ENCODE data around the gene KIAA2012. TPM values are rescaled to one million over a fixed set of nuclear protein-coding genes. Genes with fewer than 3 reads are reported as not detected.

The KIAA2012 gene
- total RNA-seq, 1 donor = not detected

DNA sequence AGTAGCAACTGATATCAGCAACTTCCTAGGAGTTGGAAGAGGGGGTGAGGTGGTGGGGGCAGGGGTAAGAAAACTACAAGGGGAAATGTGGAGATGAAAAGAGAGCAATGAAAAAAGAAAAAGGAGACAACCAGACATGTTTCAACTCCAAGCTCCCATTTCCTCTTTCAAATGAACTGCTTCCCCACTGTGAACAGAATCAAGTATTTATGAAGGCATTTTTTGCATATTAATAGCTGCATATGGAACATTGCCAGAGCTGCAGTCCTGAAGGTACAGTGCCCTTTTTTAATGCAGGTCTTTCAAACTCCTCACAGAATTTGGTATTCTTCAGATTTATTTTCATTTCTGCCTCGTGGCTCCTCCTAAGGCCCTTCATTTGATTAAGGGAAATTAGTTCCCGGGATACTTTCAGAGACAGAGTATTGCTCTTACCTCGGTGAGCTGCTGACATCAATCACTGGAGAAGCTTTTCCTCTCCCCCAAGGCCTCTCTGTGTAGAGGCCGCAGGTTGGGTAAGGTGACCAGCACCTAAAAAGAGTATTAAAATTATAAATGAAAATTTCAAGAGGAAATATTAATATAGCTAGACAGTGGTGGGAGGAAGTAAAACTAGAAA, 68.4 kb downstream of the KIAA2012 start:
- no peak for DNase-seq (ENCODE audit: low read depth in 2 of 3, low spot score in 2 of 3)

DNA sequence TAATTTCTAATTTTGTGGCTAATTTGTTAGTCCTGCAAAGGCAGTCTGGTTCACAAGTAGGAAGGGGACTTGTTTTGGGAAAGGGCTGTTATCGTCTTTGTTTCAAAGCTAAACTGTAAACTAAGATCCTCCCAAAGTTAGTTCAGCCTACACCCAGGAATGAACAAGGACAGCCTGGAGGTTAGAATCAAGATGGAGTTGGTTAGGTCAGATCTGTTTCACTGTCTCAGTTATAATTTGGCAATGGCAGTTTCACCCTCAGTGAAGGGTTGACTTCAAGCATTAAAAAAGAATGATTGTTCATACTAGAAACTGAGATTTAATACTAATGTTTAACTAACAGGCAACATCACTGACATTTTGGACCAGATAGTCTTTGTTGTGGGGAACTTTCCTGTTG, 69.5 kb downstream of the KIAA2012 start:
- no peak for DNase-seq (ENCODE audit: low read depth in 2 of 3, low spot score in 2 of 3)

DNA sequence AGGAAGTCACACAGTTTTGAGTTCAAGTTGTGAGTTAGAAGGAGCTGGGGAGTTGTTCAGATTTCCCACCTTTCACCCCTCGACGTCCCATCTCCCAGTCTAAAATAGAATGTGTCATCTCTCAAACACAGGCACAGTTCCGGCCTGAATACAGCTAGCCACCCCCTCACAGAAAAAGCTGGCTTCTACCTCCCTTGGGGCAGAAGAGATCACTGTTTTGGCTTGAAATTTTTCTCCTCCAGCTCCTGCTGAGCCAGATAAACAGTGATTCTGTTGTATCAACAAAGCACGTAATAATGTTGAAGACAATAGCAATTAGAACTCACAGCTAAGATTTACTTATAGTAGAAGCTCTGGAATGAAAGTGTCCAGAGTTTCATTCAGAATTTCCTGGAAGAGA, 74.7 kb downstream of the KIAA2012 start:
- DNase-seq (ENCODE audit: low read depth in 2 of 3, low spot score in 2 of 3) = no peak

DNA sequence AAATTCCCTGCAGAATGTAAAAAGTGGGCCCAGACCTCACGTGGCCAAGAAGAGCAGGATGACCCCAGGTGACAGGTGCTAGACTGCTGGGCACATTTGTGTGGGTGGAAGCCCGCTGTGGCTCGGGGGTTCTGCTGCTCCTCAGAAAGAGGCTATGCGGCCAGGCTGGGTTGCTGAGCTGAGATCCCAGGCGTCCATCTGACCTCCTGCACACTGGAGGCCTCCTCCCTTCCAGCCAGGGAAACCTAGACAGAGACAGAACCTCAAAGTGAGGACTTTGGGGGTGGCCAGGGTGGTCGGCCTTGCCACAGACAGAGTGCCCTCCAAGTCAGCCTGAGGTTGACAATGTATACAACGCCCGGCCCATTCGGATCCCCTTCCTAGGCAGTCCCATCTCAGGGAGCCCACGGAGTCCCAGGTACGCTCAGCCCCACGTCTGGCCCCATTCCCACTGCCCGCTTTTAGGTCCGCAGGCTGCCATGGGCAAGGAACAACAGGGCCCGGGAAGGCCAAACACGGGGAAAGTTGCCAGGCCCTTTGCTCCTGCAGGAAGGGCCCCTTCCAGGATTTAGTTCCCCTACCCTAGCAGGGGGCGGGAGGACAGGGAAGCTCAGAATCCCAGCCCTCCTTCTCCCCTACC, 75.6 kb downstream of the KIAA2012 start:
- no peak for DNase-seq (ENCODE audit: low read depth in 2 of 3, low spot score in 2 of 3)

DNA sequence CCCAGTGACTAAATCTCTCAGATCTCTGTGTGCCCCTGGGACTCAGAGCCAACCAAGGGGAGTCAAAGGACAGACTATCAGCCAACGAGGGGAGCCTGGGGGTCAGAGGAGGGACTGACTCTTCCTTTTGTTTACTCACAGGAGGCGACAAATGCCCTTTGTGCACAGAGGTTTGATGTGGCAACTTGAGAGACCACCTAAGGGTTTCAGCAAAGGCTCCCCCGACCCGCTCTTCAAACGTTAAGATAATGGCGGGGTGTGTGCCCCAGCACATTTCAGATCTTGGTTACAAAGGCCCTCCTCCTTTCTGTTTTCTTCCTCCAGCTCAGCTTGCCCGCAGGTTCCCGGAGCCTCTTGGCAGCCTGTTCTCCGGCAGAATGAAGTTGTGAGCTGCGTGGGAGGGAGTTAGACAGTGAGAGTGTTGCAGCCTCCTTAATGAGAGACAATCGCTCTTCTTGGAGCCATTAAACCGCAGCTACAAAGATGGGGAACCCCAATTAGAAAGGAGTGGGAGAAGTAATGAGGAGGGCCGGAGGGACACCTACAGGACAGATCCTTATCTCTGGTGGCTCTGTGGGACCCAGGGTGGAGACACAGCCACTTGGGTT, 76.2 kb downstream of the KIAA2012 start:
- no peak for DNase-seq (ENCODE audit: low read depth in 2 of 3, low spot score in 2 of 3)

DNA sequence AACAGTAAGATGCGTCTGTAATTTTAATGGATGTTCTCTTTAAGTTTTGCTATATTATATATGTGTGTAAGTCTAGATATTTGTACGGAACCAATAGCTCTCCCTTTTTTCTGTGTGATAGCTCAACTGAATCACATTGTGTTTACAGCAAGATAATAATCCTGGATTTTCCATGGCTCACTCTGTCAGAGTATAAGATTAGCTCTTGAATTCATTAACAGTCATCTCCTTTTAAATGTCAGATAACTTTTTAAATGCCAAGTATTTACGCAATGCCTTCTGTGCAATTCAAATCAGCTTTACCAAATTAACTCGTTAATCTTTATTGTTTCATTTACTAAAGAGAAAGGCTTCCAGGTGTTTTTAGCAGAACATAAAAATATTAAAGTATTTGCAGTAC, 76.9 kb downstream of the KIAA2012 start:
- DNase-seq (ENCODE audit: low read depth in 2 of 3, low spot score in 2 of 3) = no peak

DNA sequence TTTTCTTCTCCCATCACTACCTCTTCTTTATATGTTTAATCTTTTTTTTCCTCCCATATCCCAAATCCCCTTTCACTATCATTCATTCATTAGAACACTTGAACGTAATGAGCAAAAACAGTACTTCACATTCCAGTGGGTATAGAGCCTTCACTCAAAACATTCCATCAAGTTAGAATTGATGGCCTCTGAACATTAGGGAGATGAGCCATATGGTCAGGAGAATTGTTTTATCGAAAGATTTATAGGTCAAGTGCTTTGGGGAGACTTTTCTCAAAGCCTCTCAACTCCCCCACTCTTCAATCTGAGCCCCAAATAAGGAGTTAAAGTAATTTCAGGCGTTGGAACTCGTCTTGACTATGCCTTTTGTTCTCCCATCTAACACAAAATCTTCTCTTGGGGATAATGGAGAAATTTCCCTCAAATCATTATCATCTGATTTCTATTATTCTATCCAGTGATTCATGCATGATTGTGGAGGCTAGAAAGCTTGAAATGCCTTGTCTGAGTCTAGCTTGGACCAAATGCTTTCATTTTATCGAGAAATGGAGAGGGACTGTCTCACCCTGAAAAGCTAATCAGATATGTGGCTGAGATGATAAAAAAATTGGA, 79.2 kb downstream of the KIAA2012 start:
- DNase-seq (ENCODE audit: low read depth in 2 of 3, low spot score in 2 of 3) = no peak

DNA sequence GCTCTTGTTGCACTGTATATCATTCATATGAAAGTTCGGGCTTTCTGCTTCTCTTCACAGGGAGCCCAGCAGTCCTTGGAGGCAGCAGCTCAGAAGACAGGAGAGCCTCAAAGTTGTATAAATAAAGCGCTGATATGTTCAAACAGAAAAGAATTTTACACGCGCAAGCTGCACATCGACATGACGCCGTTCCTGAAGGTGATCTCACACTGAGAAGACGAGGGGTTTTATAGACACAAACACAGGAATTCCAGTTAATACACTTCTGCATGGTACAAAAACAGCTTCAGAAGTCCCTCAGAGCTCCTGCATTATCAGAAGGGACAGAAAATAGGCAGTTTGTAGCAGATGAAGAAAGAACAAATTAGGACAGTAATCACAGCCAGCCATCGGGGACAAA, 81.6 kb downstream of the KIAA2012 start:
- DNase-seq (ENCODE audit: low read depth in 2 of 3, low spot score in 2 of 3) = no peak

DNA sequence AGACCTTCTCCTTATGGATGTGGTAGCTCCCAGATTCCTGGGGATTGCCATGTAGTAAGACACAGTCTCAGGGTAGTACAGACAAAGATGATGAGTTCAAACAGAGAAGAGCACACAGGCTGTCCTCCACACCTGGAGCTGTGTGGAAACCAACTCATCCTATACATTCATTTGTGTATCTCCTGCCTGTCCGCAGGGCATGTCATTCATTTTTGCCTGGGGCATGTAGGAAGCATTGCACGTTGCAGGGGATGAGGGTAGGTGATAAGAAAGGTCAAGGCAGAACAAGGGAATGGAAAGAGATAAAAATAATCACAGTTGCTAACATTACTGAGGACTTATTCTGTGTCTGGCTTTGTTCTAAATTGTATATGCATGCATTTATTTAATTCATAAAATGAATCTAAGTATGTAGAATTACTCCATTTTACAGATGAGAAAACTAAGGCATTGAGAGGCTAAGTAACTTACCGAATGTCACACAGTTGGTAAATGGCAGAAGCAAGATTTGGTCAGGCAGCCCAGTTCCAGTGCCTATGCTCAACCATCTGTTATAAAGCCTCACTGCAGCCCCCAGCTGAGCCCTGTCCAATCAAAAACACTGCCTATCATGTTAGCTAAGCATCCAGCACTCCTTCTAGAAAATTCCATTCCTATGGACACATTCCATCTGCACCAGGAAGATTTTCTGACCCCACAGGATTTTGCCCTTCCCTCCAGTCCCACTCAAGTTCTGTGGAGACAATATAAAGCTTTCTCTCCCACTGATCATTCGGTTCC, 84.3 kb downstream of the KIAA2012 start:
- DNase-seq (ENCODE audit: low read depth in 2 of 3, low spot score in 2 of 3) = no peak

DNA sequence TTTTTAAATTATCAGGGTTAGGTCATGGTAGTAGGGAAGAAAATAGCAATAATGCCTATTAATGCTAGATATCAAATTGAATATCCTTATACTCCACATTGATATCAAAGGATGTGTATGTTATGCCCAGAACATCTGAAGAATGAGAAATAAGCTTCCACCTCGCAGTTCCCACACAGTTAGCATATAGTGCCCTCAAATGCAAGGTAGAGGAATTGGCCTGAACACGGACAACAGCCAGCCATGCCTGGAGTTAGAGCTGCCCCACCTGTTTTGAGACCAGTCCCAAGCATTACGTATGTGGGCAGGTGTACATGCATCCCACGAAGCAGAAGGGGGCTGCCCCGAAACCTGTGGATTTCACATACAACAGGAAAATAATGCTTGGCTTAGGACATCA, 85.7 kb downstream of the KIAA2012 start:
- peak in 1 of 3 donors; percentile 19 for DNase-seq (ENCODE audit: low read depth in 2 of 3, low spot score in 2 of 3)

DNA sequence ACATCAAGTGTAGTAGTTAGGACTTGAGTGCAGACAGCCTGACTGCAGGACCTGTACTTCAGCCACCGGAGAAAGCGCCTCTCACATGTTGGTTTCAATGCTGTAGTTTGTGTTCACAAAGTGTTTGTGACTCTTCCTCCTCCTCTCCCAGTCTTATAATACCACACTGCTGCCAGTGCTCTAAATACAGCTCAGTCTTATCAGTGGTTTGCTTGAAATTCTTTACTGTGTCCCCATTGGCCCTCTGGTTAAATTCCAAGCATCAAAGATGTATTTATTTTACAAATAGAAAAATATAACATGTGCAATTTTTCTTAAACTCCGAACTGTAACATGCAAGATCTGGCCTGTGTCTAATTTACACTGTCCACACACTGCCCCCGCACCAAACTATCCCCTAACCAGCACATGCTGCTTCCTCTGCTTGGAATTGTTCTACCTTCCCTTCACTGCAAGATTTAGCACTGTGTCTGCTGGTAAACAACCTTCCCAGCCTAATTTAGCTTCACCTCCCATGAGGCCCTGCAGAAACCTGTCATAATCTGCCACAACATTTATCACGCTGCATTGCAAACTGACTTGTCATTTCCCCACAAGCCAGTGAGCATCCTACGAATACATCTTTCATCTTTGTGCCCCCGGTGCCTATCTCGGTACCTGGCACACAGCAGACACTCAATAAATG, 88.2 kb downstream of the KIAA2012 start:
- DNase-seq (ENCODE audit: low read depth in 2 of 3, low spot score in 2 of 3) = peak in 2 of 3 donors; percentile 30 to 58

DNA sequence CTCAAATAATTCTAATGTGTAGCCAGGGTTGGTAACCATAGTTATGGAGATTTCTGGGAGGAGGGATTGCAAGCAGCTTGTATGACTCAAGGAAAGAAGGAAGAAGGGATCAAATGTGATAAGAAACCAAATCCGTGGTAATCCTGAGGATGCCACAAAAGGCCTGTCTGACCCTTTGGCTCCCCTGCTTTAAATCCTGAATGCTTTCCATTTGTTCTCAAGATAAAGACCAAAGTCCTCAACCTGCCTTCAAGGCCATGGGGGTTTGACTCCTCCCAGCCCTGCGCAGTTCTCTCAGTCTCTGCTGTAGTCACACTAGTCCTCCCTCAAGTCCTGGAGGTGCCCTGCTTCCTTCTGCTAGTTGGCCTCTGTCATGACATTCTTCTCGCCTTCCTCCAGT, 91.4 kb downstream of the KIAA2012 start:
- DNase-seq (ENCODE audit: low read depth in 2 of 3, low spot score in 2 of 3) = no peak

DNA sequence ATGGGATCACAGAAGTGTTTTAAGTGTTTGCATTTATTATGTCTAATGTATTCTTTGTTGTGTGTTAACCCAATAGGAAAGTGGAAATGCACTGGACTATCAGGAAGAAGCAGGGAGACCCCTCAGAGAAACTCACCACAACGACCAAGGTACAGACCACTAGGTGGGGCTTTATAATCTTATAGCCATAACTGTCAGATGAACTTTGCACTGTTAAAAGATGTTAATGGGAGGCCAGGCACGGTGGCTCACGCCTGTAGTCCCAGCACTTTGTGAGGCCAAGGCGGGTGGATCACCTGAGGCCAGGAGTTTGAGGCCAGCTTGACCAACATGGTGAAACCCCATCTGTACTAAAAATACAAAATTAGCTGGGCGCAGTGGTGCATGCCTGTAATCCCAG, 92.2 kb downstream of the KIAA2012 start:
- no peak for DNase-seq (ENCODE audit: low read depth in 2 of 3, low spot score in 2 of 3)

DNA sequence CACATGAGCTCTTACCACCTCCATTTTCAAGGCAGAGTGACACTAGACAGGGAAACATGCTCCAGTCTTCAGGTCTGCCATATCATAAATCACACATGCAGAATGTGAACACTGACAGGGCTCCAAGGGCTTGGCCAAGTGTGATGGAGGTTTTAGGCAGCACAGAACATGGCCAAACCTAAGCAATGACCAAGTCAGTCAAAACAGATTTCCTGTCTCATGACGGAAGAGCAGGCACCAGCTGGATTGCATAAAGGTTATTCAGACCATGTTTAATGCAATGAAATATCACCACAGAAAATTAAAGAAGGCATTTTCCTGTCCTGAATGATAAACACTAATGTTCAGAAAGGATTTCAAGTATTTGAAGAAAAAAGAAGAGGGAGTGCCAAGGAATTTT, 92.9 kb downstream of the KIAA2012 start:
- peak in 1 of 3 donors; percentile 22 for DNase-seq (ENCODE audit: low read depth in 2 of 3, low spot score in 2 of 3)

DNA sequence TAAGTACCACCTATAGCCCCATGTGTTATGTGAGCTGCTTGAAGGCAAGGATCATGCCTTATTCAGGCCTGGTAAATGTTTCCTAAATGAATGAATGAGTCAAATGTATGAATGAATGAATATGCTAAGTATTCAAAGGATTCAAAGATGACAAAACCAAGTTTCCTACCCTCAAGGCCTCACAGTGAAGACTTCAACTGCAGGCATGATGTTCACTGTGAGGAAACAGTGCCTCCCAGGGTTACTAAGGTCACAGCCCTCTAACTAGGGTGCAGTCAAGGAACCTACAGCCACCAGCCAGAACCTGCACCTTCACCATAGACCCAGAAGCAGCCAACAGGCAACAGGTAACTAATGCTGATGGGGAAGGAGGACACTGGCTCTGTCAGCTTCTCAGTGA, 96.1 kb downstream of the KIAA2012 start:
- no peak for DNase-seq (ENCODE audit: low read depth in 2 of 3, low spot score in 2 of 3)

DNA sequence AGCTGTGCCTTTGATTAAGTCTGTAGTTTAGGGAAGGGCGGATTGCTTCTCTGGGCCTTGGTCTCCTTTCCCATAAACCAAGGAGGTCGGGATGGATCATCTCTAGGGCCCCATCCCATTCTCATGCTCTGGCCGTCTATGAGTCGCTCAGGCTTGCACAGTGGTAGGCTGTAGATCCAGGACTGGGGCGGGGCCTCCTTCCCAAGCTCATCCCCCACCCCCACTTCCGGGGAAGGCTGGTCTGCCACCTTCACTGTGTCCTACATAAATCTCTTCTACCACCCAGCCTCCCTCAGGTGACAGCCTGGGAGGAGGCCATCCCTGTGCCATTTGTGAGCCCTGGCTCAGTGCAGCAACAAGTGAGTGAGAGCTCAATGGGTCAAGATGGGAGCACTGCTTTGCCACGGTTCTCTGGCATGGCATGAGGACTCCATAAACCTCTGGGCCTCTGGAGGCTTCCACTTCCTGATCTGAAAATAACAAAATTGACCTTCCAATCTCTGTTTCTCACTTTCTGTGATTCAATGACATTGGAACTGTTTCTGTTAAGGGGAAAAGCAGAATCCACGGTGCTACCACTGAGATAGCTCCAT, 96.9 kb downstream of the KIAA2012 start:
- DNase-seq (ENCODE audit: low read depth in 2 of 3, low spot score in 2 of 3) = no peak

DNA sequence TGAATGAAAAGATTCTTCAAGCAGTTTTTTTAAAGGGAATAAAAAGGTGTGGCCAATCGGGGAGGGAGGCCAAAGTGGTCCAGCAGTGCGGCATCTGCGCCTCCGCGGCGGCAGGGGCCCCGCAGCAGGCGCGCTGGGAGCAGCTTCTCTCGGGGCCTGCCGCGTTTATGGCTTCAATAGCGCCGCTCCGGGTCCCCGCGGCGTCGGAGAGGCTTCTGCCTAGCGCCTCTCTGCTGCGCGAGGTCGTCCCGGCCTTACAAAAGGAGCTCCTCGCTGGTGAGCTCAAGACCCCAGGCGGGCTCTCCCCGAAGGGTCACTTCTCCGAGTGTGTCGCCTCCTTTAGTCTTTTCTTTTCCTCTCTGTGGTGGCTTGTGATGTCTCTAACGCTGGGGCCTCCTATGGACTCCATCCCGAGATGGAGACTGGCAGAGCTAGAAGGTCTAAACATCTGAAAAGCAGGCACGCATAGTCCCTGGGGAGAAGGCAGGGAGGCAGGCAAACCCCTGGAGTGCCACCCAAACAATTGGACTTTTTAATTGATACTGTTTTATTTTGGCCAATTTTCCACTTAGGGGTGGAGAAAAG, 98.3 kb downstream of the KIAA2012 start:
- DNase-seq (ENCODE audit: low read depth in 2 of 3, low spot score in 2 of 3) = peak in 2 of 3 donors; percentile 24 to 48

DNA sequence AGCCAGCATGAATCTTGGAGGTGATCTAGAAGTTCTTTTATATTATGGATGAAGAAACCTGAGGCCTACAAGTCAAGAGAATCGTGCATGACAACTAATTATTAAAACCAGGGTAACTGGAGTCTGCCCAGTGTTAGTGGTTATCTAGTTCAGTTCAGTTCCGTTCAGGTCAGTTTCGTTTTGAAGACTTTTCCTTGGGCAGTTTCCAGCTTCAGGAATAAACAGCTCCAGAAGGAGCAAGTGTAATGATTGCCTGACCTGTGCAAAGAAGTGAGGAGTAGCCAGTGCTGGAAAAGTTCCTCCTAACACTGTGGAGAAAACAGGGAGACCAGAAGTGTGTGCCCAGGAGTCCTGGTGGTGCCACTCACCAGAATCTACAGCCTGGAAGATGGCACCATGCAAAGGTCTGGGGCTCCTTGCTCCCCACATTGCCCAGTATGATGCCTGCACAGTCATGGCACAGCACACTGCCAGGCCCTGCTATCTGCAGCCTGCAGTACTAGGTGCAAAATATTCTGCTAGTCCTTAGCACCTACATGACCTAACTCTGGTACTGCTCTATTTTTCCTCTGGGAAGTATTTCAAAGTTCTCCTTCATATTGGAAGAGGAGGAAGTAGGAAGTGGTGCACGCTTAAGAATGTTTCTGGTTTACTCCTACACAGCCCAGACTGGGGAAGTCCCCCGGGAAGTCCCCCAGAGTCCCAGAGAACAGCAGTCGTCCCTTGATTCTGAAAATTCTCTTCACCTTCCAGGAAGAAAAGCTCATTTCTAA, 99.6 kb downstream of the KIAA2012 start:
- no peak for DNase-seq (ENCODE audit: low read depth in 2 of 3, low spot score in 2 of 3)

DNA sequence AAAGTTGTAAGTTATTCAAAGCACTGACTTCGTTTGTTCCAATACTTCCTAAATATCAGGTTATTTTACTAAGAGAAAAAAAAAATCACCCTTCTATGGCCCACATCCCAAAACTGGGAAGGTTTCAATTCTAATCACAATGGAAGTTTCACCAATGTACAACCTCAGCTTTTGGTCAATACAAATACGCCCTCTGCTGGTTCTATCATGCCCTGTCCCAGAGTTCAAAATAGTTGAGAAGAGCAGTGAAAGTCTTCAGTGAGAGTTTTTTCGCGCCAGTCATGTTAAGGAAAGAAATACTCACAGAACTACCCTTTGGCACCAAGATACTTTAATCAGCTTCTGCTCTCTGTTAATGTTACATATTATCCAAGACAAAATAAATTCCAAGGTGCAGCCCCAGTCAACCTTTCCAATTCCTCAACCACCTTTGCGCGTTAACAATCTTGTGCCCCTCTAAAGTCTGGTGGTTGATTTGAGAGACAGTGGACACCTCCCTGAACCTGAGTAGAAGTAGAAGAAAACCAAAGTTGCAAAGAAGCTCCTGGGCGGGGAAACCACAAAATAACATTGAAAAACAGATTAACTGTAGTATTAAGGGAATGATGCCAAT, 105.4 kb downstream of the KIAA2012 start:
- DNase-seq (ENCODE audit: low read depth in 2 of 3, low spot score in 2 of 3) = peak; percentile 10 to 77 (median 50)
